K562 (cell line): ENCODE data around the gene RANBP3.

Experiments
- AFF4 ChIP-seq: sonication (generic); formaldehyde crosslinking; IDR thresholded peaks from 2 replicates; pipeline ENCODE4 v1.8.0; 2023; ENCODE audit warnings: mild to moderate bottlenecking, missing genetic modification reagents
- CC2D1A ChIP-seq: fragments of 450-650 bp; IDR thresholded peaks from 2 replicates; pipeline ENCODE4 v1.6.1; 2017; ENCODE audit warnings: mild to moderate bottlenecking
- ELF4 ChIP-seq: fragments of 450-650 bp; formaldehyde crosslinking; IDR thresholded peaks from 2 replicates; pipeline ENCODE4 v1.4.0; 2022; ENCODE audit warnings: missing genetic modification characterization
- XRCC3 ChIP-seq: fragments of 450-650 bp; IDR thresholded peaks from 2 replicates; pipeline ENCODE4 v1.6.1; 2017; ENCODE audit warnings: mild to moderate bottlenecking, moderate library complexity
- ZFP30 ChIP-seq: fragments of 250-450 bp; sonication (Bioruptor Pico); IDR thresholded peaks from 2 replicates; pipeline ENCODE4 v1.8.0; 2022; ENCODE audit warnings: moderate library complexity, mild to moderate bottlenecking, inconsistent platforms, borderline replicate concordance
- TF ChIP-seq, protein P1 (sequence below): fragments of 450-650 bp; IDR thresholded peaks from 2 replicates; pipeline ENCODE4 v1.6.1; 2016; ENCODE audit warnings: low read depth, mild to moderate bottlenecking, moderate library complexity
- TF ChIP-seq, protein P2 (sequence below): IDR thresholded peaks from 2 replicates; pipeline ENCODE4 v1.6.1; 2016; ENCODE audit warnings: missing genetic modification characterization, missing compliant biosample characterization

GRCh38 chr19:5973867-5974635, 3.9 kb downstream of the RANBP3 start:
- no peak for TF ChIP-seq ZFP30 (CRISPR knock-in tag)
- TF ChIP-seq, protein P1, sequence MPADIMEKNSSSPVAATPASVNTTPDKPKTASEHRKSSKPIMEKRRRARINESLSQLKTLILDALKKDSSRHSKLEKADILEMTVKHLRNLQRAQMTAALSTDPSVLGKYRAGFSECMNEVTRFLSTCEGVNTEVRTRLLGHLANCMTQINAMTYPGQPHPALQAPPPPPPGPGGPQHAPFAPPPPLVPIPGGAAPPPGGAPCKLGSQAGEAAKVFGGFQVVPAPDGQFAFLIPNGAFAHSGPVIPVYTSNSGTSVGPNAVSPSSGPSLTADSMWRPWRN, result no peak
- TF ChIP-seq, protein P2, sequence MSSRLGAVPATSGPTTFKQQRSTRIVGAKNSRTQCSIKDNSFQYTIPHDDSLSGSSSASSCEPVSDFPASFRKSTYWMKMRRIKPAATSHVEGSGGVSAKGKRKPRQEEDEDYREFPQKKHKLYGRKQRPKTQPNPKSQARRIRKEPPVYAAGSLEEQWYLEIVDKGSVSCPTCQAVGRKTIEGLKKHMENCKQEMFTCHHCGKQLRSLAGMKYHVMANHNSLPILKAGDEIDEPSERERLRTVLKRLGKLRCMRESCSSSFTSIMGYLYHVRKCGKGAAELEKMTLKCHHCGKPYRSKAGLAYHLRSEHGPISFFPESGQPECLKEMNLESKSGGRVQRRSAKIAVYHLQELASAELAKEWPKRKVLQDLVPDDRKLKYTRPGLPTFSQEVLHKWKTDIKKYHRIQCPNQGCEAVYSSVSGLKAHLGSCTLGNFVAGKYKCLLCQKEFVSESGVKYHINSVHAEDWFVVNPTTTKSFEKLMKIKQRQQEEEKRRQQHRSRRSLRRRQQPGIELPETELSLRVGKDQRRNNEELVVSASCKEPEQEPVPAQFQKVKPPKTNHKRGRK, result no peak
- no peak for TF ChIP-seq CC2D1A
- no peak for TF ChIP-seq XRCC3
- TF ChIP-seq ELF4 (CRISPR knock-in tag), result no peak
- TF ChIP-seq AFF4, result no peak
